ENCODE measurements around the gene WBP2NL. TPM values are rescaled to one million over a fixed set of nuclear protein-coding genes. Genes with fewer than 3 reads are reported as not detected.

Gene WBP2NL
- polyA plus RNA-seq, 1 donor from 2014 or later, result not detected

DNA sequence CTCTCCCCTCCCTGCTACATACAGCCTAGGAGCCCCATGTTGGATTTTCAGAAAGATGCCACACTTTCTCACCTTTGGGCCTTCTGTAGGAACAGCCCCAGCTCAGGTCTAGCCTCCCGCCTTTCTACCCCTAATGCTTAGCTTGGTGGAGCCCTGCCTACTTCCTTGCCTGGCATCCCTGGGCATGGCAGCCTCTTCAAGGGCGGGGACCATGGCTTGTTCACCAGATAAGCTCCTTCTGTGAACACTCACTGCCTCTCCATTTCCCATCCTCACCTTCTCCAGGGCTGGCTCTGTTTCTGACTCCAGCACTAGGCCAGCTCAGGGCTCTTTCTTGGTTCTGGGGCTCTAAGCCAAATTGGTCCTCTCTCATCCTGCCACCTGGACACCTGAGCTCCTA lies 28.0 kb upstream of the WBP2NL start:
- TF ChIP-seq EZH2 (IDR thresholded peaks at IDR 0.05; ENCODE audit: borderline replicate concordance, insufficient read depth, low read length, poor library complexity, severe bottlenecking) (no peak), CTCF (IDR thresholded peaks at IDR 0.05; ENCODE audit: poor library complexity, severe bottlenecking) (no peak), POLR2AphosphoS5 (IDR thresholded peaks at IDR 0.05) (no peak), MXI1 (conservative IDR thresholded peaks at IDR 0.05; ENCODE audit: poor library complexity, severe bottlenecking) (no peak), EP300 (conservative IDR thresholded peaks at IDR 0.05; ENCODE audit: poor library complexity, severe bottlenecking) (no peak), RAD21 (conservative IDR thresholded peaks at IDR 0.05) (no peak), TAF1 (IDR thresholded peaks at IDR 0.05; ENCODE audit: low read depth) (no peak), SMC3 (conservative IDR thresholded peaks at IDR 0.05; ENCODE audit: poor library complexity) (no peak)
- TF ChIP-seq, protein P1, sequence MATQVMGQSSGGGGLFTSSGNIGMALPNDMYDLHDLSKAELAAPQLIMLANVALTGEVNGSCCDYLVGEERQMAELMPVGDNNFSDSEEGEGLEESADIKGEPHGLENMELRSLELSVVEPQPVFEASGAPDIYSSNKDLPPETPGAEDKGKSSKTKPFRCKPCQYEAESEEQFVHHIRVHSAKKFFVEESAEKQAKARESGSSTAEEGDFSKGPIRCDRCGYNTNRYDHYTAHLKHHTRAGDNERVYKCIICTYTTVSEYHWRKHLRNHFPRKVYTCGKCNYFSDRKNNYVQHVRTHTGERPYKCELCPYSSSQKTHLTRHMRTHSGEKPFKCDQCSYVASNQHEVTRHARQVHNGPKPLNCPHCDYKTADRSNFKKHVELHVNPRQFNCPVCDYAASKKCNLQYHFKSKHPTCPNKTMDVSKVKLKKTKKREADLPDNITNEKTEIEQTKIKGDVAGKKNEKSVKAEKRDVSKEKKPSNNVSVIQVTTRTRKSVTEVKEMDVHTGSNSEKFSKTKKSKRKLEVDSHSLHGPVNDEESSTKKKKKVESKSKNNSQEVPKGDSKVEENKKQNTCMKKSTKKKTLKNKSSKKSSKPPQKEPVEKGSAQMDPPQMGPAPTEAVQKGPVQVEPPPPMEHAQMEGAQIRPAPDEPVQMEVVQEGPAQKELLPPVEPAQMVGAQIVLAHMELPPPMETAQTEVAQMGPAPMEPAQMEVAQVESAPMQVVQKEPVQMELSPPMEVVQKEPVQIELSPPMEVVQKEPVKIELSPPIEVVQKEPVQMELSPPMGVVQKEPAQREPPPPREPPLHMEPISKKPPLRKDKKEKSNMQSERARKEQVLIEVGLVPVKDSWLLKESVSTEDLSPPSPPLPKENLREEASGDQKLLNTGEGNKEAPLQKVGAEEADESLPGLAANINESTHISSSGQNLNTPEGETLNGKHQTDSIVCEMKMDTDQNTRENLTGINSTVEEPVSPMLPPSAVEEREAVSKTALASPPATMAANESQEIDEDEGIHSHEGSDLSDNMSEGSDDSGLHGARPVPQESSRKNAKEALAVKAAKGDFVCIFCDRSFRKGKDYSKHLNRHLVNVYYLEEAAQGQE (IDR thresholded peaks at IDR 0.05; ENCODE audit: borderline replicate concordance), result no peak
- H3K27me3 ChIP-seq (ENCODE audit: insufficient read depth, low read depth, low read length), result no peaks in the 10 kb centered on the region
- no peak overlapping the region for H3K9ac ChIP-seq (ENCODE audit: low read length)
- no peak overlapping the region for H3K4me2 ChIP-seq (ENCODE audit: low read length)
- no peak overlapping the region for H2AFZ ChIP-seq (ENCODE audit: low read depth, low read length)
- no peaks in the 10 kb centered on the region for H4K20me1 ChIP-seq (ENCODE audit: insufficient read depth)
- no peaks in the 10 kb centered on the region for H3F3A ChIP-seq (ENCODE audit: insufficient read depth, low read length, poor library complexity, severe bottlenecking)
- no peaks in the 10 kb centered on the region for H3K79me2 ChIP-seq (replicated peaks; ENCODE audit: insufficient read depth, low read length)
- H3K27ac ChIP-seq (ENCODE audit: low read length), result no peak overlapping the region
- no peaks in the 10 kb centered on the region for H3K9me3 ChIP-seq (ENCODE audit: low read length)
- H3K9me2 ChIP-seq (ENCODE audit: insufficient read depth, low read length), result no peaks in the 10 kb centered on the region
- no peak overlapping the region for H3K4me3 ChIP-seq (ENCODE audit: low read length)
- H3K36me3 ChIP-seq (ENCODE audit: insufficient read depth, low read length), result no peaks in the 10 kb centered on the region

DNA sequence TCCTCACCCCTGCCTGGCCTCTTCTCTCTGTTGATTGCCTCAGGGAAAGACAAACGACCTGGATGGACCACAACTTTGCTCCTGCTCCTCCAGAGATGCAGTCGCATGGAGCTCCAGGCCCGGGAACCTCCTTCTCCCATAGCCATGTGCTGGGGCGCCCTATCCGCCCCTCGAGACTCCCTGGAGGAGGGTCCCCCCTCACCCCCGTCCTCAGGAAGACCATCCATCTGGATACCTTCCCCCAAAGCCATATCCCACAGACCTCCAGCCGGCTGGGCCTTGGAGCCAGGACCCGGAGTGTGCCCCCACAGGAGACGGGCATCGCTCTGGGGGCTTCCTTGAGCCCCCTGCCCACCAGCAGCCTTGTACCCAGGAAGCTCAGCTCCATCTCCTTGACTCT lies 27.2 kb upstream of the WBP2NL start:
- no peaks in the 10 kb centered on the region for H3K9me3 ChIP-seq (ENCODE audit: low read length)
- no peaks in the 10 kb centered on the region for H3F3A ChIP-seq (ENCODE audit: insufficient read depth, low read length, poor library complexity, severe bottlenecking)
- no peak overlapping the region for H3K27ac ChIP-seq (ENCODE audit: low read length)
- H3K36me3 ChIP-seq (ENCODE audit: insufficient read depth, low read length), result no peaks in the 10 kb centered on the region
- TF ChIP-seq TAF1 (IDR thresholded peaks at IDR 0.05; ENCODE audit: low read depth) (no peak), CTCF (IDR thresholded peaks at IDR 0.05; ENCODE audit: poor library complexity, severe bottlenecking) (no peak), EZH2 (IDR thresholded peaks at IDR 0.05; ENCODE audit: borderline replicate concordance, insufficient read depth, low read length, poor library complexity, severe bottlenecking) (no peak), EP300 (conservative IDR thresholded peaks at IDR 0.05; ENCODE audit: poor library complexity, severe bottlenecking) (no peak), SMC3 (conservative IDR thresholded peaks at IDR 0.05; ENCODE audit: poor library complexity) (no peak), POLR2AphosphoS5 (IDR thresholded peaks at IDR 0.05) (no peak), MXI1 (conservative IDR thresholded peaks at IDR 0.05; ENCODE audit: poor library complexity, severe bottlenecking) (no peak), RAD21 (conservative IDR thresholded peaks at IDR 0.05) (no peak)
- TF ChIP-seq, protein P1 (IDR thresholded peaks at IDR 0.05; ENCODE audit: borderline replicate concordance), result no peak
- H3K9ac ChIP-seq (ENCODE audit: low read length), result no peak overlapping the region
- H2AFZ ChIP-seq (ENCODE audit: low read depth, low read length), result no peak overlapping the region
- no peaks in the 10 kb centered on the region for H3K9me2 ChIP-seq (ENCODE audit: insufficient read depth, low read length)
- H3K27me3 ChIP-seq (ENCODE audit: insufficient read depth, low read depth, low read length), result no peaks in the 10 kb centered on the region
- H3K79me2 ChIP-seq (replicated peaks; ENCODE audit: insufficient read depth, low read length), result no peaks in the 10 kb centered on the region
- no peaks in the 10 kb centered on the region for H4K20me1 ChIP-seq (ENCODE audit: insufficient read depth)
- H3K4me2 ChIP-seq (ENCODE audit: low read length), result no peak overlapping the region
- no peak overlapping the region for H3K4me3 ChIP-seq (ENCODE audit: low read length)
